HepG2 (cell line): ENCODE results near the gene GMPPA. TPM values are rescaled to one million over a fixed set of nuclear protein-coding genes. Genes with fewer than 3 reads are reported as not detected.

Experiments used
- CAMTA2 ChIP-seq: sonication (generic); formaldehyde crosslinking; IDR thresholded peaks from 2 replicates; pipeline ENCODE4 v1.4.0; 2020; ENCODE audit warnings: mild to moderate bottlenecking, missing genetic modification reagents, borderline replicate concordance
- HHEX ChIP-seq: IDR thresholded peaks from 2 replicates; pipeline ENCODE4 v1.6.1; 2016; ENCODE audit warnings: control low read depth
- MIER2 ChIP-seq: IDR thresholded peaks from 2 replicates; pipeline ENCODE4 v1.6.1; 2016; ENCODE audit warnings: missing biosample characterization, missing genetic modification reagents
- NFAT5 ChIP-seq: sonication (generic); formaldehyde crosslinking; IDR thresholded peaks from 2 replicates; pipeline ENCODE4 v1.4.0; 2020; ENCODE audit warnings: missing genetic modification reagents
- TEF ChIP-seq: sonication (generic); formaldehyde crosslinking; IDR thresholded peaks from 2 replicates; pipeline ENCODE4 v1.5.0; 2020; ENCODE audit warnings: missing genetic modification reagents
- ZNF235 ChIP-seq: sonication (generic); formaldehyde crosslinking; IDR thresholded peaks from 2 replicates; pipeline ENCODE4 v1.8.1; 2023; ENCODE audit warnings: mild to moderate bottlenecking, missing genetic modification reagents, borderline replicate concordance
- ZNF782 ChIP-seq: sonication (generic); formaldehyde crosslinking; IDR thresholded peaks from 2 replicates; pipeline ENCODE4 v1.4.0; 2020; ENCODE audit warnings: missing genetic modification reagents, mild to moderate bottlenecking, borderline replicate concordance
- ZNF883 ChIP-seq: sonication (generic); formaldehyde crosslinking; IDR thresholded peaks from 2 replicates; pipeline ENCODE4 v1.5.1; 2020; ENCODE audit warnings: mild to moderate bottlenecking, missing genetic modification reagents; ENCODE audit errors: not compliant biosample characterization
- ZSCAN22 ChIP-seq: sonication (generic); formaldehyde crosslinking; IDR thresholded peaks from 2 replicates; pipeline ENCODE4 v1.4.0; 2020; ENCODE audit warnings: mild to moderate bottlenecking, missing genetic modification reagents
- ZUFSP ChIP-seq: sonication (generic); formaldehyde crosslinking; IDR thresholded peaks from 2 replicates; pipeline ENCODE4 v1.9.0; 2021; ENCODE audit warnings: missing genetic modification reagents, mild to moderate bottlenecking, borderline replicate concordance
- polyA plus RNA-seq, 8 experiments: library from polyadenylated mRNA; depleted of rRNA in 3 of 8; stranded (reverse) in 7 of 8; unstranded in 1 of 8; fragments of >200 nt; fragmentation: Illumina TruSeq in 4 of 8; extraction: Trizol in 4 of 8; gene quantifications; 2 replicates each; pipeline versions ENCODE4 v1.2.1 to v1.2.3, GENCODE V29; 2011 to 2016; ENCODE audit warnings: low read depth in 4 of 8, missing spikeins in 1 of 8, mixed read lengths in 1 of 8; ENCODE audit not compliant: insufficient read depth in 1 of 8
- total RNA-seq, 5 experiments: library from RNA; depleted of rRNA; stranded (reverse); fragments of >200 nt; fragmentation: Illumina TruSeq; extraction: Trizol; gene quantifications; 2 replicates each; pipeline ENCODE4 v1.2.3, GENCODE V29; 2016; ENCODE audit warnings: low read depth in 1 of 5

The GMPPA gene
- total and polyA plus RNA-seq, 2 of the 13 experiments (the other 11 are each of a cell fraction or from before 2014, with no cell fraction given), result 81.1 to 106 TPM

- TF ChIP-seq ZNF235 (CRISPR knock-in tag) (no peak), ZSCAN22 (CRISPR knock-in tag) (no peak), TEF (CRISPR knock-in tag) (no peak), MIER2 (CRISPR knock-in tag) (no peak), ZNF883 (no peak), ZNF782 (no peak), NFAT5 (CRISPR knock-in tag) (no peak), CAMTA2 (CRISPR knock-in tag) (0 out of 2 replicates have a peak, but pooled peaks have one; percentile 62), HHEX (CRISPR knock-in tag) (no peak), ZUFSP (CRISPR knock-in tag) (no peak)
Observed at GRCh38 chr2:219540784-219541504, 42.3 kb downstream of the GMPPA start (continued).
